HG02981 (cell line): ENCODE measurements around the gene NDNF.

Experiments used
- ATAC-seq: cut with Tn5 transposase; IDR thresholded peaks from one replicate; pipeline ENCODE4 v1.9.1; 2021; ENCODE audit warnings: mild to moderate bottlenecking, moderate library complexity; ENCODE audit not compliant: unreplicated experiment

Gene NDNF

GRCh38 chr4:121015421-121015820 is 56.9 kb downstream of the NDNF start:
- no peak for ATAC-seq

GRCh38 chr4:121014544-121014943 is 57.8 kb downstream of the NDNF start:
- no peak for ATAC-seq

- no peak for ATAC-seq
Measured at GRCh38 chr4:121011780-121012340, 60.5 kb downstream of the NDNF start.

GRCh38 chr4:121011138-121011537 is 61.2 kb downstream of the NDNF start:
- ATAC-seq, result no peak

GRCh38 chr4:121009578-121010478 is 62.5 kb downstream of the NDNF start:
- ATAC-seq, result no peak

- ATAC-seq, result no peak
Measured at GRCh38 chr4:121007660-121008059, 64.7 kb downstream of the NDNF start.

- no peak for ATAC-seq
Measured at GRCh38 chr4:121003863-121004262, 68.5 kb downstream of the NDNF start.

- ATAC-seq, result no peak
Measured at GRCh38 chr4:120995266-120996010, 76.9 kb downstream of the NDNF start.

- ATAC-seq, result no peak
Measured at GRCh38 chr4:120994521-120994920, 77.8 kb downstream of the NDNF start.

- ATAC-seq, result no peak
Measured at GRCh38 chr4:120991885-120992284, 80.5 kb downstream of the NDNF start.

GRCh38 chr4:120990246-120990645 is 82.1 kb downstream of the NDNF start:
- ATAC-seq, result no peak
